ENCODE results near the gene MRPS2.
"Not testable (repeated sequence)": the region's sequence is repeated elsewhere in the genome, so short reads cannot be mapped to it uniquely, and the experiment has no call there.

Gene MRPS2

GRCh38 chr9:135516132-135516860, 15.8 kb downstream of the MRPS2 start:
- no peak for DNase-seq

GRCh38 chr9:135517407-135517822, 16.9 kb downstream of the MRPS2 start:
- DNase-seq: no peak

GRCh38 chr9:135519179-135519971, 18.9 kb downstream of the MRPS2 start:
- DNase-seq: no peak

GRCh38 chr9:135520916-135521607, 20.6 kb downstream of the MRPS2 start, which contains the start of gene LCN1:
Gene LCN1, plus strand, starts transcription at chr9:135521440. Its CDS starts 58 bp downstream, at chr9:135521498.
- DNase-seq: no peak

GRCh38 chr9:135521608-135522095, 21.2 kb downstream of the MRPS2 start:
- no peak for DNase-seq

- DNase-seq: no peak
These were observed 21.8 kb downstream of the MRPS2 start for GRCh38 chr9:135522137-135522877.

GRCh38 chr9:135522931-135523330, 22.4 kb downstream of the MRPS2 start:
- DNase-seq: no peak

GRCh38 chr9:135523521-135524129, 23.1 kb downstream of the MRPS2 start:
- DNase-seq: no peak

- no peak for DNase-seq
These were observed 23.8 kb downstream of the MRPS2 start for GRCh38 chr9:135524130-135524861.

- no peak for DNase-seq
These were observed 25.0 kb downstream of the MRPS2 start for GRCh38 chr9:135525241-135526088.

GRCh38 chr9:135526089-135526729, 25.7 kb downstream of the MRPS2 start:
- no peak for DNase-seq

GRCh38 chr9:135526730-135527571, 26.5 kb downstream of the MRPS2 start:
- DNase-seq: no peak

GRCh38 chr9:135528842-135529435, 28.5 kb downstream of the MRPS2 start:
- not testable (repeated sequence) for DNase-seq

GRCh38 chr9:135530146-135530545, 29.7 kb downstream of the MRPS2 start:
- DNase-seq: no peak

GRCh38 chr9:135531096-135531495, 30.6 kb downstream of the MRPS2 start:
- DNase-seq: no peak

- DNase-seq: no peak
These were observed 32.6 kb downstream of the MRPS2 start for GRCh38 chr9:135533113-135533512.

GRCh38 chr9:135533674-135534073, 33.2 kb downstream of the MRPS2 start:
- no peak for DNase-seq

- not testable (repeated sequence) for DNase-seq
These were observed 33.8 kb downstream of the MRPS2 start for GRCh38 chr9:135534192-135534711.

Measured in NCI-H510A treated with DMSO at 0.1 percent for 48 hours (cell line).